ENCODE measurements around the gene GPC3.

DNA sequence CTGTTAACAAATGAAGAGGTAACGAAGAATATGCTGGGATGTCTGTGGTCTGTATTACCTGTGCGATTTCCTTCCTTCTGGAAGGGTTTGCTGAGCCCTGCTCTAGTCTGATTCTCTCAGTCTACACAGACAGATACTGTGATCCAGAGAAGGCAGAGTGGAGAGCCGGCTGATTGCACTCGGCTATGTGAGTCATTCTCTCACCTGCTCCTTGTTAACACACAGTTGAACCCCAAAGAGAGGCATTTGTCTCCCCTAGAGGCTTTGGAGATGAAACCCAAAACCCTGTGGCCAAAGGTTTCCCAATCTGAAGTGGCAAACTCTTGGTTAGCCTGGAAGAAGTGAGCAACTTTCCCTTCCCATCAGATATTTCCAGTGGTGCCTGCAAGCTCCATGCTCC lies 492.0 kb downstream of the GPC3 start:
- no peak for TF ChIP-seq ZNF274 (IDR thresholded peaks at IDR 0.05; ENCODE audit: low read depth, low read length)
- no peak for TF ChIP-seq SUZ12 (IDR thresholded peaks at IDR 0.05; ENCODE audit: extremely low read depth, insufficient read depth, insufficient read length)
- TF ChIP-seq YY1 (IDR thresholded peaks at IDR 0.05; ENCODE audit: insufficient read depth, insufficient read length), result no peak
